Measurements from ENCODE around the gene DNAAF3.

The DNAAF3 gene

DNA sequence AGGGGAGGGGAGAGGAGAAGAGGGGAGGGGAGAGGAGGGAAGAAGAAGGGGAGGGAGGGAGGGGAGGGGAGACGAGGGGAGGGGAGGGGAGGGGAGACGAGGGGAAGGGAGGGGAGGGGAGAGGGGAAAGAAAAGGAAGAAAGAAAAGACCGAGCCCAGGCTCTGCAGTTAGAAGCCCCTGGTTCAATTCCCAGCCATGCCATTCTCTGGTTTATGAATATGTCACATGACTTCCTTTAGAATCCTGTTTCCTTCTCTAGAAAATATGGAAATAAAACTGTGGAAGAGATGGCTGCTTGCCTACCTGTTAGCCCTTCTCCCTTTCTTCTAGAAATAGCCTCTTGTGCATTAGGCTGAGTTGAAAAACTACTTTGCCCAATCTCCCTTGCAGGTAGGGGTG lies 31.7 kb downstream of the DNAAF3 start:
- no peaks in the 10 kb centered on the region for H3K4me1 ChIP-seq (ENCODE audit: insufficient read depth, low read length)
- peaks cover 3% of the 10 kb centered on the region for H3K27me3 ChIP-seq (ENCODE audit: insufficient read depth, low read length, poor library complexity)
- H3K9me3 ChIP-seq (ENCODE audit: insufficient read depth, low read length, severe bottlenecking) = no peaks in the 10 kb centered on the region
- H4K20me1 ChIP-seq (ENCODE audit: insufficient read depth, low read length) = no peaks in the 10 kb centered on the region
- H3K79me2 ChIP-seq (ENCODE audit: insufficient read depth, low read length) = no peaks in the 10 kb centered on the region
- H3K36me3 ChIP-seq (ENCODE audit: insufficient read depth, low read length) = no peaks in the 10 kb centered on the region
- no peak overlapping the region for H3K4me2 ChIP-seq (ENCODE audit: insufficient read depth, low read length)
- H3K4me3 ChIP-seq (ENCODE audit: low read depth in 1 of 2, low read length in 2 of 2) = no peak overlapping the region
- no peak overlapping the region for H3K9ac ChIP-seq (ENCODE audit: low read depth, low read length)
- ATAC-seq (ENCODE audit: insufficient read depth, low read depth) (no peak), DNase-seq (no peak)
- TF ChIP-seq, protein P1, sequence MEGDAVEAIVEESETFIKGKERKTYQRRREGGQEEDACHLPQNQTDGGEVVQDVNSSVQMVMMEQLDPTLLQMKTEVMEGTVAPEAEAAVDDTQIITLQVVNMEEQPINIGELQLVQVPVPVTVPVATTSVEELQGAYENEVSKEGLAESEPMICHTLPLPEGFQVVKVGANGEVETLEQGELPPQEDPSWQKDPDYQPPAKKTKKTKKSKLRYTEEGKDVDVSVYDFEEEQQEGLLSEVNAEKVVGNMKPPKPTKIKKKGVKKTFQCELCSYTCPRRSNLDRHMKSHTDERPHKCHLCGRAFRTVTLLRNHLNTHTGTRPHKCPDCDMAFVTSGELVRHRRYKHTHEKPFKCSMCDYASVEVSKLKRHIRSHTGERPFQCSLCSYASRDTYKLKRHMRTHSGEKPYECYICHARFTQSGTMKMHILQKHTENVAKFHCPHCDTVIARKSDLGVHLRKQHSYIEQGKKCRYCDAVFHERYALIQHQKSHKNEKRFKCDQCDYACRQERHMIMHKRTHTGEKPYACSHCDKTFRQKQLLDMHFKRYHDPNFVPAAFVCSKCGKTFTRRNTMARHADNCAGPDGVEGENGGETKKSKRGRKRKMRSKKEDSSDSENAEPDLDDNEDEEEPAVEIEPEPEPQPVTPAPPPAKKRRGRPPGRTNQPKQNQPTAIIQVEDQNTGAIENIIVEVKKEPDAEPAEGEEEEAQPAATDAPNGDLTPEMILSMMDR (IDR thresholded peaks at IDR 0.05; ENCODE audit: borderline replicate concordance, extremely low read depth, low read length, poor library complexity, severe bottlenecking) = no peak
- TF ChIP-seq EZH2 (IDR thresholded peaks at IDR 0.05; ENCODE audit: borderline replicate concordance, low read depth, low read length, severe bottlenecking) = no peak
- no peak overlapping the region for H3K27ac ChIP-seq (ENCODE audit: low read length)
- H2AFZ ChIP-seq (ENCODE audit: low read depth, low read length) = no peak overlapping the region

DNA sequence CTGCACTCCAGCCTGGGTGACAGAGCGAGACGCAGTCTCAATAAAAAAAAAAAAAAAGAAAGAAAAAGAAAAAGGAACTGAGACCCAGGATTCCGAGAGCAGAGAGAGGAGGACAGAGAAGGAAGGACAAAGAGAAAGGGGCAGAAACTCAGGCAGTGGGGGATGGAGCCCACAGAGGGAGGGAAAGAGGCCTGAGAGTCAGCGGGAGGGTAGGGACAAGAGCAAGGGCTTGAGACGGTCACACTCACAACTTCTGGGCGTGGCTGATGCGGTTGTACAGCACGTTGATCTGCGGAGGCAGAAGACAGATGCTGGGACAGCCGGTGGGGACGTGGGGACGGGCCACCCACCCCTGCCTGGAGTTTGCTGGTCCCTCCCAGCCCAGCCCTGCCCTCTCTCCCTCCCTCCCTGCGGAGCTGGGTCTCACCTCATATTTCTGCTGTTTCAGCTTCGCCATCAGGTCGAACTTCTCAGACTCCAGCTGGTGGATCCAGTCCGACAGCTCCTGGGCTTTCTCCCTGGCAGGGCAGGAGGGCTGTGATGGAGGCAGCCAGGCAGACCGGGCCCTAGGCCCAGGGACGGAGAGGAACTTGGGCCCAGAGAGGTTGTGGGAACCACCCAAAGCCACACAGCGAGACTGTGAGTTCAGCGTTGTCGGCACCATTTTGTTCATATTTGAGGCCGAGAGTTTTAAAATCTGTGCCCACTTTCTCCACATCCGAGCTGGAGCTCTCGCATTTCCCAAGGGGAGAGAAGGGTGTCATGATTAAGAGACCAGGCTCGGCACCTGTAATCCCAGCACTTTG lies 32.6 kb downstream of the DNAAF3 start:
- H3K36me3 ChIP-seq (ENCODE audit: insufficient read depth, low read length) = no peaks in the 10 kb centered on the region
- H2AFZ ChIP-seq (ENCODE audit: low read depth, low read length) = no peak overlapping the region
- TF ChIP-seq, protein P1 (IDR thresholded peaks at IDR 0.05; ENCODE audit: borderline replicate concordance, extremely low read depth, low read length, poor library complexity, severe bottlenecking) = no peak
- no peak for TF ChIP-seq EZH2 (IDR thresholded peaks at IDR 0.05; ENCODE audit: borderline replicate concordance, low read depth, low read length, severe bottlenecking)
- H3K79me2 ChIP-seq (ENCODE audit: insufficient read depth, low read length) = no peaks in the 10 kb centered on the region
- no peak overlapping the region for H3K9ac ChIP-seq (ENCODE audit: low read depth, low read length)
- H4K20me1 ChIP-seq (ENCODE audit: insufficient read depth, low read length) = no peaks in the 10 kb centered on the region
- H3K4me2 ChIP-seq (ENCODE audit: insufficient read depth, low read length) = no peak overlapping the region
- DNase-seq = no peak
- H3K4me3 ChIP-seq (ENCODE audit: low read depth in 1 of 2, low read length in 2 of 2) = no peak overlapping the region
- peaks cover 3% of the 10 kb centered on the region for H3K27me3 ChIP-seq (ENCODE audit: insufficient read depth, low read length, poor library complexity)
- no peaks in the 10 kb centered on the region for H3K4me1 ChIP-seq (ENCODE audit: insufficient read depth, low read length)
- ATAC-seq (ENCODE audit: insufficient read depth, low read depth) = no peak
- no peak overlapping the region for H3K27ac ChIP-seq (ENCODE audit: low read length)
- H3K9me3 ChIP-seq (ENCODE audit: insufficient read depth, low read length, severe bottlenecking) = no peaks in the 10 kb centered on the region

DNA sequence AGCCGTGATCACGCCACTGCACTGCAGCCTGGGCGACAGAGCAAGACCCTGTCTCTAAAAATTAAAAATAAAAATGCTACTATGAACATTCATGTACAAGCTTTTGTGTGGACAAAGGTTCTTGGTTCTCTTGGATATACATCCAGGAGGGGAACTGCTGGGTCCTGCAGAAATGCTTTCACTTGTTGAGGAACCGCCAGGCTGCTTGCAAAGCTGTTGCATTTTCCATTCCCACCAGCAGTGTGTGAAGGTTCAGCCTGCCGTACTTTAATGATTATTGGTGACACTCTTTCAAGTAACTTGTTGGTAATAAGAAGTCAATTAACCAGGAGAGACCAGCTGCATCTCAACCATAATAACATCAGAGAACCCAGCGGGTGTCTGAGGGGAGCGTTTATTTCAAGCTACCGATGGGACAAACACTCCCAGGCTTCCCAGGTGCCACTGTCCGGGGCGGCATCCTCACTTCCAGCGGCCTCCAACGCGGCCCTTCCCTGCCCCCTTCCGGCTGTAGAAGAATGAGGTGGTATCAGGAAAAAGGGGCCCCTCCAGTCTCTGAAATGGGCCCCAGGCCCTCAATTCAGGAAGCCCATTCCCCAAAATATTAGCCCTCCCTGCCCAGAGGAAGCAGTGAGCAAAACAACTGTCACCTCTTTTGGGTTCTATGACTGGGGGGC lies 33.8 kb downstream of the DNAAF3 start:
- peaks cover 3% of the 10 kb centered on the region for H3K27me3 ChIP-seq (ENCODE audit: insufficient read depth, low read length, poor library complexity)
- no peak overlapping the region for H3K4me2 ChIP-seq (ENCODE audit: insufficient read depth, low read length)
- no peak overlapping the region for H3K27ac ChIP-seq (ENCODE audit: low read length)
- no peaks in the 10 kb centered on the region for H3K36me3 ChIP-seq (ENCODE audit: insufficient read depth, low read length)
- H4K20me1 ChIP-seq (ENCODE audit: insufficient read depth, low read length) = no peaks in the 10 kb centered on the region
- no peak overlapping the region for H3K9ac ChIP-seq (ENCODE audit: low read depth, low read length)
- DNase-seq = no peak
- H3K4me1 ChIP-seq (ENCODE audit: insufficient read depth, low read length) = no peaks in the 10 kb centered on the region
- H2AFZ ChIP-seq (ENCODE audit: low read depth, low read length) = no peak overlapping the region
- no peaks in the 10 kb centered on the region for H3K9me3 ChIP-seq (ENCODE audit: insufficient read depth, low read length, severe bottlenecking)
- no peak overlapping the region for H3K4me3 ChIP-seq (ENCODE audit: low read depth in 1 of 2, low read length in 2 of 2)
- TF ChIP-seq, protein P1 (IDR thresholded peaks at IDR 0.05; ENCODE audit: borderline replicate concordance, extremely low read depth, low read length, poor library complexity, severe bottlenecking) = no peak
- TF ChIP-seq EZH2 (IDR thresholded peaks at IDR 0.05; ENCODE audit: borderline replicate concordance, low read depth, low read length, severe bottlenecking) = no peak
- no peak for ATAC-seq (ENCODE audit: insufficient read depth, low read depth)
- no peaks in the 10 kb centered on the region for H3K79me2 ChIP-seq (ENCODE audit: insufficient read depth, low read length)
